PC-3 (cell line): ENCODE data around the gene PAPOLA. TPM values are rescaled to one million over a fixed set of nuclear protein-coding genes. Genes with fewer than 3 reads are reported as not detected.

Experiments
- ATAC-seq: fragments of 200-7000 bp; cut with Tn5 transposase; 2 replicates; pipeline ENCODE4 v1.9.1; 2020; ENCODE audit warnings: mild to moderate bottlenecking, moderate library complexity
- BruUV-seq: library from RNA; stranded (reverse); fragments of 400-500 nt; replicated peaks from 2 replicates; lab custom pipeline; 2021; lab: Mats Ljungman, UMichigan
- CTCF ChIA-PET: fragments of 300-600 bp; sonication (Branson Sonifier 250); formaldehyde crosslinking; loops from one replicate; lab custom pipeline; 2022; ENCODE audit warnings: antibody characterized with exemption; lab: Charles Lee
- POLR2A ChIA-PET: fragments of 300-600 bp; sonication (Branson Sonifier 250); formaldehyde crosslinking; loops from one replicate; lab custom pipeline; 2022; ENCODE audit warnings: antibody characterized with exemption; ENCODE audit not compliant: unreplicated experiment; lab: Charles Lee
- DNase-seq: peaks from one replicate; pipeline ENCODE4 v3.0.0-alpha.2; 2015
- H2AFZ ChIP-seq: fragments of 300-600 bp; sonication (generic); 2 replicates; pipeline ENCODE4 v1.6.0; 2016; ENCODE audit warnings: antibody characterized with exemption, low read length
- H3F3A ChIP-seq: fragments of 300-600 bp; sonication (generic); one replicate; pipeline ENCODE4 v1.6.0; 2017; ENCODE audit warnings: antibody characterized with exemption, low read length, control low read depth, mild to moderate bottlenecking; ENCODE audit not compliant: unreplicated experiment
- H3K27ac ChIP-seq: fragments of 300-600 bp; sonication (generic); 2 replicates; pipeline ENCODE4 v1.5.1; 2016; ENCODE audit warnings: mild to moderate bottlenecking, low read length
- H3K27me3 ChIP-seq: fragments of 300-600 bp; sonication (generic); 2 replicates; pipeline ENCODE4 v1.6.1; 2016; ENCODE audit warnings: low read length, mixed read lengths
- H3K36me3 ChIP-seq: fragments of 300-600 bp; sonication (generic); 2 replicates; pipeline ENCODE4 v1.6.1; 2016; ENCODE audit warnings: low read depth, mixed run types, low read length, mixed read lengths
- H3K4me1 ChIP-seq: fragments of 300-600 bp; sonication (generic); 2 replicates; pipeline ENCODE4 v1.5.1; 2016; ENCODE audit warnings: low read length; ENCODE audit not compliant: insufficient read depth
- H3K4me2 ChIP-seq: fragments of 300-600 bp; sonication (generic); 2 replicates; pipeline ENCODE4 v1.6.0; 2016; ENCODE audit warnings: low read length
- H3K4me3 ChIP-seq: fragments of 300-600 bp; sonication (generic); 2 replicates; pipeline ENCODE4 v1.5.1; 2016; ENCODE audit warnings: mild to moderate bottlenecking, low read length, mixed read lengths
- H3K79me2 ChIP-seq: fragments of 300-600 bp; sonication (generic); 2 replicates; pipeline ENCODE4 v1.6.1; 2017; ENCODE audit warnings: low read length, mixed read lengths
- H3K9ac ChIP-seq: fragments of 300-600 bp; sonication (generic); 2 replicates; pipeline ENCODE4 v1.6.0; 2016; ENCODE audit warnings: mild to moderate bottlenecking, low read length
- H3K9me2 ChIP-seq: fragments of 300-600 bp; sonication (generic); replicated peaks from 2 replicates; pipeline ENCODE4 v1.6.1; 2016; ENCODE audit warnings: mixed run types, low read length, mixed read lengths
- H3K9me3 ChIP-seq: fragments of 300-600 bp; sonication (generic); 2 replicates; pipeline ENCODE4 v1.6.1; 2016; ENCODE audit warnings: low read length, mixed read lengths
- H4K20me1 ChIP-seq: fragments of 300-600 bp; sonication (generic); 2 replicates; pipeline ENCODE4 v1.6.1; 2016; ENCODE audit warnings: low read length, mixed read lengths
- EZH2 ChIP-seq: fragments of 300-600 bp; sonication (generic); IDR thresholded peaks from one replicate; pipeline ENCODE4 v1.6.1; 2017; ENCODE audit warnings: antibody characterized with exemption, mild to moderate bottlenecking, low read length; ENCODE audit not compliant: unreplicated experiment
- EZH2phosphoT487 ChIP-seq: fragments of 300-600 bp; sonication (generic); IDR thresholded peaks from 2 replicates; pipeline ENCODE4 v1.6.1; 2018; ENCODE audit warnings: mild to moderate bottlenecking, antibody characterized with exemption, low read length, borderline replicate concordance
- intact Hi-C: fragments of 100-400 bp; cut with micrococcal nuclease; formaldehyde crosslinking; loops from 2 replicates; pipeline ENCODE4 v1.9.0; 2023
- total RNA-seq: library from RNA; depleted of rRNA; stranded (reverse); fragments of >200 nt; gene quantifications from 2 replicates; pipeline ENCODE4 v1.2.3, GENCODE V29; 2014
- TF ChIP-seq, protein P1 (sequence below): fragments of 300-600 bp; sonication (generic); conservative IDR thresholded peaks from 2 replicates; pipeline ENCODE4 v1.5.1; 2017; ENCODE audit warnings: antibody characterized with exemption, low read depth, mild to moderate bottlenecking, low read length

PAPOLA gene
- total RNA-seq, 1 experiment from 2014 or later, result 111 TPM

DNA sequence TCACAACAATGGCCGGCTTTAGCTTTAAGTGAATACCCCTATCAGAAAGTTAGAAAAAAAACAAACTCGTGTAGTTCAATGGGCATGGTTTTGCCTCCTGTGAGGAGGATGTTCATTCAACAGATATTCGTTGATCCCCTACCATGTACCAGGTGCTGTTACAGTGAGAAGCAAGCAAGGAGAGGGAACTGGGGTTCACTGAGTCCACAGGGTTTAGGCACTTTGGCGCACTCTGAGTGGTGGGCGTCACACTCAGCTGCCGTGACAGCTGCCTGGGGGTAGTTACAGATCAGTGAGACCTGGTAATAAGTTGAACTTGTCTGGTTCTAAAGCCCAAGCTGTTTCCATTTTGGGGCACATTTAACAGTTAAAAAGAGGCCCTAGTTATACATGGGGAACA lies 74.2 kb downstream of the PAPOLA start:
- POLR2A ChIA-PET, result no interaction called here

DNA sequence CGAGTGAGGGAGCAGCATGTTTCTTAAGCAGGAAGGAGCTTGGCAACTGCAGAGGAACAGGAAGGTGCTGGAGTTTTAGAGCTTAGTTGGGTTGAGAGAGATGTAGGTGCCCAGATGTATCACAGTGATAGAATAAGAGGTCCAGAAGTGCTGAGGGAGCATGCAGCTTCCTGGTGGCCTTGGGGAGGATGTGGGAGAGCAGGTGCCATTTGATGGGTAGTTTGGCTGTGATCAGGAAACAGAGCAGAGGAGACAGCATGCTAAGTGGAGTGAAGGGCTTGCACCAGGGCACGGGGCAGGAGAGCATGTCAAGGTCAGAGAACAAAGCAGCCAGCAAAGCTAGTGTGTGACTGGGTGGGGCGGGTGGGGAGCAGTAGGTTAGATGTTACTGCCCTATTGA lies 74.8 kb downstream of the PAPOLA start:
- H3K9me3 ChIP-seq, result no peaks in the 10 kb centered on the region
- H3K79me2 ChIP-seq, result no peaks in the 10 kb centered on the region
- no peaks in the 10 kb centered on the region for H3F3A ChIP-seq
- ChIA-PET POLR2A (no interaction called here), CTCF (interaction anchor here (0.6 kb wide), 1 partner anchor 676 kb away, joined by 3 read pairs; no protein-coding TSS in a partner anchor)
- no peak overlapping the region for H2AFZ ChIP-seq
- peaks cover 7% of the 10 kb centered on the region; the same call in 1 of the 2 replicates for H3K4me1 ChIP-seq
- no peaks in the 10 kb centered on the region for H3K27me3 ChIP-seq
- H3K9ac ChIP-seq, result no peak overlapping the region
- intact Hi-C loops, result no loop called here
- no peak overlapping the region for H3K4me3 ChIP-seq
- ATAC-seq, result no peak
- TF ChIP-seq EZH2phosphoT487 (no peak), EZH2 (no peak)
- TF ChIP-seq, protein P1, sequence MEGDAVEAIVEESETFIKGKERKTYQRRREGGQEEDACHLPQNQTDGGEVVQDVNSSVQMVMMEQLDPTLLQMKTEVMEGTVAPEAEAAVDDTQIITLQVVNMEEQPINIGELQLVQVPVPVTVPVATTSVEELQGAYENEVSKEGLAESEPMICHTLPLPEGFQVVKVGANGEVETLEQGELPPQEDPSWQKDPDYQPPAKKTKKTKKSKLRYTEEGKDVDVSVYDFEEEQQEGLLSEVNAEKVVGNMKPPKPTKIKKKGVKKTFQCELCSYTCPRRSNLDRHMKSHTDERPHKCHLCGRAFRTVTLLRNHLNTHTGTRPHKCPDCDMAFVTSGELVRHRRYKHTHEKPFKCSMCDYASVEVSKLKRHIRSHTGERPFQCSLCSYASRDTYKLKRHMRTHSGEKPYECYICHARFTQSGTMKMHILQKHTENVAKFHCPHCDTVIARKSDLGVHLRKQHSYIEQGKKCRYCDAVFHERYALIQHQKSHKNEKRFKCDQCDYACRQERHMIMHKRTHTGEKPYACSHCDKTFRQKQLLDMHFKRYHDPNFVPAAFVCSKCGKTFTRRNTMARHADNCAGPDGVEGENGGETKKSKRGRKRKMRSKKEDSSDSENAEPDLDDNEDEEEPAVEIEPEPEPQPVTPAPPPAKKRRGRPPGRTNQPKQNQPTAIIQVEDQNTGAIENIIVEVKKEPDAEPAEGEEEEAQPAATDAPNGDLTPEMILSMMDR, result no peak
- H3K36me3 ChIP-seq, result no peaks in the 10 kb centered on the region
- no peaks in the 10 kb centered on the region for H4K20me1 ChIP-seq
- no TSS peak for BruUV-seq
- no peak overlapping the region for H3K27ac ChIP-seq
- H3K9me2 ChIP-seq, result no peaks in the 10 kb centered on the region
- no peak for DNase-seq
- H3K4me2 ChIP-seq, result no peak overlapping the region

More for the DNA sequence above, 74.2 kb downstream of the PAPOLA start:
- intact Hi-C loops, result no loop called here
- no peak for ATAC-seq
- Histone ChIP-seq H2AFZ (no peak overlapping the region), H4K20me1 (no peaks in the 10 kb centered on the region), H3K4me1 (peaks cover 7% of the 10 kb centered on the region; the same call in 1 of the 2 replicates), H3K4me2 (no peak overlapping the region), H3K27ac (no peak overlapping the region), H3F3A (no peaks in the 10 kb centered on the region), H3K9me3 (no peaks in the 10 kb centered on the region), H3K79me2 (no peaks in the 10 kb centered on the region), H3K36me3 (no peaks in the 10 kb centered on the region), H3K27me3 (no peaks in the 10 kb centered on the region), H3K4me3 (no peak overlapping the region), H3K9ac (no peak overlapping the region), H3K9me2 (no peaks in the 10 kb centered on the region)
- TF ChIP-seq EZH2 (no peak), EZH2phosphoT487 (no peak)
- TF ChIP-seq, protein P1, result no peak
- BruUV-seq, result no TSS peak
- CTCF ChIA-PET, result interaction anchor here (0.6 kb wide), 1 partner anchor 677 kb away, joined by 3 read pairs; no protein-coding TSS in a partner anchor
- no peak for DNase-seq

DNA sequence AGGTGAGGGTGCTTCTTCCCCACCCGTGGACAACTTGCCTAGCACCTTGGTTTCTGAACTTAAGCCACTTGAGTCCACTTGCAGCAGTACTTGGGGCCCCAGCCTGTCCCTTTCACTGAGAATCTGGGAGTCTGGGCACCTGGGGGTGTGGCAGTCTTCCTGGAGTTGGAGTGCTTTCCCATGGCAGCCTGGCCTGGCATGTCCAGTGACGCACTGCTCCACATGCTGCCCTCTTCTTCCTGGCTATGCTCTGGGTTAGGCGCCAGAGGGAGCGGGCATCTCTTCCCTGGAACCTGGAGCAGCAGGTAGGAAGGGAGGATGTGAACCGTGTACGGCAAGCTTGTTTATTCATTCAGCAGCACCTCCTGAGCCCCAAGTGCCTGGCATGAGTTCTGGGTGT lies 76.4 kb downstream of the PAPOLA start:
- DNase-seq (no peak), ATAC-seq (0 out of 2 replicates have a peak, but pooled peaks have one; percentile 5)
- Histone ChIP-seq H3K79me2 (no peaks in the 10 kb centered on the region), H3K9me3 (no peaks in the 10 kb centered on the region), H3K4me1 (peaks cover 7% of the 10 kb centered on the region; the same call in 1 of the 2 replicates), H3K9me2 (no peaks in the 10 kb centered on the region), H3K27ac (no peak overlapping the region), H2AFZ (no peak overlapping the region), H3K27me3 (no peaks in the 10 kb centered on the region), H3K4me2 (no peak overlapping the region), H3K9ac (no peak overlapping the region), H4K20me1 (no peaks in the 10 kb centered on the region), H3K4me3 (no peak overlapping the region), H3K36me3 (no peaks in the 10 kb centered on the region), H3F3A (no peaks in the 10 kb centered on the region)
- BruUV-seq, result no TSS peak
- TF ChIP-seq EZH2 (no peak), EZH2phosphoT487 (no peak)
- TF ChIP-seq, protein P1, result no peak
- POLR2A ChIA-PET, result no interaction called here
- CTCF ChIA-PET, result interaction anchor here (0.6 kb wide), 1 partner anchor 227 kb away, joined by 3 read pairs; no protein-coding TSS in a partner anchor
- intact Hi-C loops, result no loop called here
